GM12878 (cell line): ENCODE measurements around the gene SLC9B1. TPM values are rescaled to one million over a fixed set of nuclear protein-coding genes. Genes with fewer than 3 reads are reported as not detected.
"Not testable (repeated sequence)": the region's sequence is repeated elsewhere in the genome, so short reads cannot be mapped to it uniquely, and the experiment has no call there.

Experiments used
- ATAC-seq: fragments of 200-7000 bp; cut with Tn5 transposase; 3 replicates; pipeline ENCODE4 v1.9.1; 2020; ENCODE audit warnings: mild to moderate bottlenecking, moderate library complexity
- BruUV-seq: library from RNA; stranded (reverse); fragments of 400-500 nt; replicated peaks from 2 replicates; lab custom pipeline; 2021; lab: Mats Ljungman, UMichigan
- CTCF ChIA-PET: fragments of 300-600 bp; sonication (Branson Sonifier 250); formaldehyde crosslinking; extraction: SDS; loops from one replicate; lab custom pipeline; 2021; ENCODE audit warnings: inconsistent platforms; lab: Yijun Ruan, JAX
- POLR2A ChIA-PET: fragments of 350-600 bp; formaldehyde crosslinking; extraction: SDS; loops from one replicate; lab custom pipeline; 2021; ENCODE audit warnings: inconsistent platforms; lab: Charles Lee
- RAD21 ChIA-PET: fragments of 300-600 bp; sonication (Branson Sonifier 250); formaldehyde crosslinking; loops from one replicate; lab custom pipeline; 2023; ENCODE audit warnings: antibody characterized with exemption; ENCODE audit not compliant: unreplicated experiment; lab: Charles Lee
- SMC1A ChIA-PET: fragments of 300-600 bp; sonication (Branson Sonifier 250); formaldehyde crosslinking; loops from one replicate; lab custom pipeline; 2023; ENCODE audit not compliant: unreplicated experiment, uncharacterized antibody; lab: Charles Lee
- DNase-seq: peaks from one replicate; pipeline ENCODE4 v3.0.0-alpha.2; 2011; ENCODE audit warnings: low read depth, low spot score
- FAIRE-seq: peaks from 3 replicates; lab custom pipeline; 2011; peaks lifted over from hg19 to GRCh38; lab: Jason Lieb, UNC
- H2AFZ ChIP-seq: 2 replicates; pipeline ENCODE4 v1.6.0; 2011; ENCODE audit warnings: low read depth, low read length, control low read depth; ENCODE audit not compliant: control insufficient read depth
- H3K27ac ChIP-seq: 2 replicates; pipeline ENCODE4 v1.5.1; 2011; ENCODE audit warnings: control low read depth; ENCODE audit not compliant: control insufficient read depth, insufficient read depth
- H3K27me3 ChIP-seq, 2 experiments: replicated peaks in 1 of 2; 2 replicates each; pipeline versions ENCODE4 v1.6.0 to v1.6.1; 2011; ENCODE audit warnings: low read length in 1 of 2; ENCODE audit not compliant: control insufficient read depth in 2 of 2, insufficient read depth in 2 of 2
- H3K36me3 ChIP-seq, 2 experiments: 2 replicates each; pipeline ENCODE4 v1.5.1; 2011; ENCODE audit warnings: low read length in 1 of 2; ENCODE audit not compliant: control insufficient read depth in 2 of 2, insufficient read depth in 2 of 2
- H3K4me1 ChIP-seq: 2 replicates; pipeline ENCODE4 v1.6.1; 2011; ENCODE audit warnings: mild to moderate bottlenecking, low read length, moderate library complexity, mixed read lengths; ENCODE audit not compliant: control insufficient read depth, insufficient read depth
- H3K4me2 ChIP-seq: 2 replicates; pipeline ENCODE4 v1.6.0; 2011; ENCODE audit warnings: control low read depth; ENCODE audit not compliant: control insufficient read depth, insufficient read depth
- H3K4me3 ChIP-seq: fragments of 200-600 bp; sonication (generic); 2 replicates; pipeline ENCODE4 v1.5.1; 2016
- H3K79me2 ChIP-seq: 2 replicates; pipeline ENCODE4 v1.6.0; 2011; ENCODE audit warnings: low read length; ENCODE audit not compliant: control insufficient read depth, insufficient read depth
- H3K9ac ChIP-seq: 2 replicates; pipeline ENCODE4 v1.8.0; 2011; ENCODE audit warnings: low read length, control low read depth, mixed read lengths; ENCODE audit not compliant: control insufficient read depth, insufficient read depth
- H3K9me3 ChIP-seq: replicated peaks from 3 replicates; pipeline ENCODE4 v1.5.1; 2011; ENCODE audit warnings: mild to moderate bottlenecking, low read length; ENCODE audit not compliant: control insufficient read depth, insufficient read depth
- H4K20me1 ChIP-seq: 2 replicates; pipeline ENCODE4 v1.6.0; 2011; ENCODE audit not compliant: control insufficient read depth, insufficient read depth
- ESRRA ChIP-seq: IDR thresholded peaks from 2 replicates; pipeline ENCODE4 v1.6.1; 2012; ENCODE audit warnings: mild to moderate bottlenecking, low read length, improper control_type of control experiment
- POU2F2 ChIP-seq: IDR thresholded peaks from 3 replicates; pipeline ENCODE4 v1.6.1; 2011; ENCODE audit warnings: low read depth, mild to moderate bottlenecking, low read length, borderline replicate concordance
- TCF7 ChIP-seq: IDR thresholded peaks from 2 replicates; pipeline ENCODE4 v1.6.1; 2014; ENCODE audit warnings: antibody characterized with exemption, borderline replicate concordance
- WGBS: methylation state at CpG from one replicate; pipeline ENCODE4 v1.1.6; 2016; ENCODE audit warnings: low lambda C conversion rate; ENCODE audit not compliant: insufficient replicate concordance, insufficient coverage; ENCODE audit errors: missing lambda C conversion rate; 5-methylcytosine and 5-hydroxymethylcytosine counted together
- in situ Hi-C: fragments of 300-500 bp; cut with MboI; formaldehyde crosslinking; loops from 9 replicates; pipeline ENCODE4 v1.14.3; 2018; ENCODE audit warnings: mixed read lengths
- intact Hi-C: fragments of 100-400 bp; cut with micrococcal nuclease; formaldehyde crosslinking; loops from one replicate; pipeline ENCODE4 v1.14.2; 2022; ENCODE audit not compliant: unreplicated experiment
- polyA plus RNA-seq, 11 experiments: library from polyadenylated mRNA; depleted of rRNA in 4 of 11; unstranded in 6 of 11; stranded (reverse) in 5 of 11; fragments of >200 nt; fragmentation: Nextera tagmentation in 4 of 11; fragmentation: Illumina TruSeq in 1 of 11; extraction: Ambion mirVana in 4 of 11; extraction: Trizol in 1 of 11; gene quantifications; 1 replicate in 1 of 11; 2 replicates in 10 of 11; pipeline versions ENCODE4 v1.2.1 to v1.2.3, GENCODE V29; 2011 to 2016; ENCODE audit warnings: inconsistent platforms in 2 of 11, missing spikeins in 2 of 11, low read depth in 1 of 11
- total RNA-seq, 4 experiments: library from RNA; depleted of rRNA in 3 of 4; stranded (reverse); fragments of >200 nt in 3 of 4; fragmentation: Illumina TruSeq in 1 of 4; extraction: Trizol in 1 of 4; gene quantifications; 2 replicates each; pipeline versions ENCODE4 v1.2.1 to v1.2.3, GENCODE V29; 2013 to 2021

SLC9B1 gene
- total and polyA plus RNA-seq, 10 of the 15 experiments (the other 5 are each of a cell fraction or from before 2014, with no cell fraction given), result 1.0 to 3.5 (median 1.8) TPM

- H3K9me3 ChIP-seq, result no peaks in the 10 kb centered on the region
- CTCF ChIA-PET, result interaction anchor here (0.6 kb wide), 1 partner anchor 299 kb away, joined by 3 read pairs; no protein-coding TSS in a partner anchor
- WGBS, result 23% methylated on average over 2 of the region's 2 CpGs
- H3K4me3 ChIP-seq, result no peak overlapping the region
- intact Hi-C loops, result no loop called here
- no peak for FAIRE-seq
- no peak for TF ChIP-seq POU2F2
- TF ChIP-seq ESRRA, result no peak
- TF ChIP-seq TCF7, result peak; percentile 46; the same call in 1 of the 2 replicates
- TF ChIP-seq, all 136 proteins: peak for 1
- RAD21 ChIA-PET, result no interaction called here
- no peaks in the 10 kb centered on the region for H3K4me1 ChIP-seq
- H3K4me2 ChIP-seq, result no peak overlapping the region
- H3K79me2 ChIP-seq, result no peaks in the 10 kb centered on the region
- POLR2A ChIA-PET, result no interaction called here
- H4K20me1 ChIP-seq, result no peaks in the 10 kb centered on the region
- H3K9ac ChIP-seq, result no peak overlapping the region
- no peaks in the 10 kb centered on the region for H3K36me3 ChIP-seq
- DNase-seq (no peak), ATAC-seq (no peak)
- in situ Hi-C loops, result no loop called here
- no peaks in the 10 kb centered on the region for H3K27me3 ChIP-seq
- H3K27ac ChIP-seq, result no peak overlapping the region
- SMC1A ChIA-PET, result no interaction called here
- no peak overlapping the region for H2AFZ ChIP-seq
- BruUV-seq, result no TSS peak
Observed at GRCh38 chr4:102901804-102902203, 117.7 kb downstream of the SLC9B1 start.

- RAD21 ChIA-PET, H3K27ac ChIP-seq, in situ Hi-C loops, H3K79me2 ChIP-seq, H3K9me3 ChIP-seq, FAIRE-seq, H3K4me1 ChIP-seq, DNase-seq, H3K36me3 ChIP-seq, H3K4me3 ChIP-seq, SMC1A ChIA-PET, POLR2A ChIA-PET, BruUV-seq, H3K4me2 ChIP-seq, H3K27me3 ChIP-seq, H4K20me1 ChIP-seq, H3K9ac ChIP-seq, CTCF ChIA-PET, ATAC-seq, H2AFZ ChIP-seq, intact Hi-C loops: not testable (repeated sequence)
- 59% methylated on average over 3 of the region's 3 CpGs for WGBS
Observed at GRCh38 chr4:102897610-102898009, 121.9 kb downstream of the SLC9B1 start.
